ENCODE measurements around the gene INTS3. TPM values are rescaled to one million over a fixed set of nuclear protein-coding genes. Genes with fewer than 3 reads are reported as not detected.
A peak's percentile ranks its signal among the peaks of the same experiment; 100 is the strongest.

Gene INTS3
- total and polyA plus RNA-seq, 5 donors = 26.4 to 41.8 (median 33.2) TPM

GRCh38 chr1:153742411-153743142 lies 14.7 kb downstream of the INTS3 start:
- Histone ChIP-seq H3K4me3 (ENCODE audit: low read length) (no peak overlapping the region), H3K9me3 (ENCODE audit: control insufficient read depth, low read length) (no peaks in the 10 kb centered on the region), H3K27me3 (ENCODE audit: control insufficient read depth, insufficient read depth) (no peaks in the 10 kb centered on the region), H3K27ac (ENCODE audit: low read length) (no peak overlapping the region), H3K4me1 (ENCODE audit: control insufficient read depth, insufficient read depth, low read length) (no peaks in the 10 kb centered on the region)
- ATAC-seq (peak in 1 of 2 donors; percentile 30), DNase-seq (no peak)
- WGBS = 61% methylated on average over 5 of the region's 5 CpGs
- intact Hi-C loops (cut with DNase I) = loop anchor here in 2 of 4 donors (10.0 kb wide), 1 partner anchor 228 kb away; no protein-coding TSS in a partner anchor

GRCh38 chr1:153745417-153745816 lies 17.6 kb downstream of the INTS3 start:
- no peaks in the 10 kb centered on the region for H3K27me3 ChIP-seq (ENCODE audit: control insufficient read depth, insufficient read depth)
- H3K4me3 ChIP-seq (ENCODE audit: low read length) = no peak overlapping the region
- peaks cover 2% of the 10 kb centered on the region for H3K4me1 ChIP-seq (ENCODE audit: control insufficient read depth, insufficient read depth, low read length)
- WGBS = 94% methylated on average over 2 of the region's 2 CpGs
- intact Hi-C loops (cut with DNase I) = loop anchor here in 3 of 4 donors (5.0 to 10.0 kb wide), 3 partner anchors 63 to 231 kb away; partner anchors contain the start of gene NPR1 (in 1 of the 3)
- DNase-seq = no peak
- no peak overlapping the region for H3K27ac ChIP-seq (ENCODE audit: low read length)
- ATAC-seq = no peak
- H3K9me3 ChIP-seq (ENCODE audit: control insufficient read depth, low read length) = no peaks in the 10 kb centered on the region

GRCh38 chr1:153746174-153746573 lies 18.3 kb downstream of the INTS3 start:
- intact Hi-C loops (cut with DNase I) = loop anchor here in 3 of 4 donors (5.0 to 10.0 kb wide), 3 partner anchors 64 to 231 kb away; partner anchors contain the start of gene NPR1 (in 1 of the 3)
- DNase-seq (peak in 1 of 3 donors; percentile 38), ATAC-seq (no peak)
- WGBS = 91% methylated on average over 13 of the region's 13 CpGs
- Histone ChIP-seq H3K27ac (ENCODE audit: low read length) (no peak overlapping the region), H3K4me3 (ENCODE audit: low read length) (no peak overlapping the region), H3K9me3 (ENCODE audit: control insufficient read depth, low read length) (no peaks in the 10 kb centered on the region), H3K4me1 (ENCODE audit: control insufficient read depth, insufficient read depth, low read length) (peaks cover 5% of the 10 kb centered on the region), H3K27me3 (ENCODE audit: control insufficient read depth, insufficient read depth) (no peaks in the 10 kb centered on the region)

GRCh38 chr1:153748903-153749302 lies 21.1 kb downstream of the INTS3 start:
- intact Hi-C loops (cut with DNase I) = loop anchor here (2.0 to 10.0 kb wide), 4 partner anchors 67 to 234 kb away; partner anchors contain the start of gene NPR1 (in 2 of the 4)

GRCh38 chr1:153749408-153750005 lies 21.7 kb downstream of the INTS3 start:
- intact Hi-C loops (cut with DNase I) = loop anchor here (2.0 to 10.0 kb wide), 4 partner anchors 67 to 235 kb away; partner anchors contain the start of gene NPR1 (in 3 of the 4)
- H3K27me3 ChIP-seq (ENCODE audit: control insufficient read depth, insufficient read depth) = no peaks in the 10 kb centered on the region
- peaks cover 10% of the 10 kb centered on the region for H3K4me1 ChIP-seq (ENCODE audit: control insufficient read depth, insufficient read depth, low read length)
- ATAC-seq = peak; percentile 88 to 92
- peak; percentile 84 to 93 (median 93) for DNase-seq
- WGBS = 34% methylated on average over 6 of the region's 6 CpGs
- H3K4me3 ChIP-seq (ENCODE audit: low read length) = no peak overlapping the region
- no peaks in the 10 kb centered on the region for H3K9me3 ChIP-seq (ENCODE audit: control insufficient read depth, low read length)
- peak overlapping the region; percentile 65 for H3K27ac ChIP-seq (ENCODE audit: low read length)

More at GRCh38 chr1:153748903-153749302, 21.1 kb downstream of the INTS3 start:
- H3K27me3 ChIP-seq (ENCODE audit: control insufficient read depth, insufficient read depth) = no peaks in the 10 kb centered on the region
- no peaks in the 10 kb centered on the region for H3K9me3 ChIP-seq (ENCODE audit: control insufficient read depth, low read length)
- H3K4me1 ChIP-seq (ENCODE audit: control insufficient read depth, insufficient read depth, low read length) = peaks cover 10% of the 10 kb centered on the region
- H3K4me3 ChIP-seq (ENCODE audit: low read length) = no peak overlapping the region
- H3K27ac ChIP-seq (ENCODE audit: low read length) = peak overlapping the region; percentile 26
- no peak for DNase-seq
- ATAC-seq = no peak
- WGBS = 66% methylated on average over 2 of the region's 2 CpGs

- WGBS = 46% methylated on average over 6 of the region's 6 CpGs
- Histone ChIP-seq H3K4me1 (ENCODE audit: control insufficient read depth, insufficient read depth, low read length) (peaks cover 10% of the 10 kb centered on the region), H3K9me3 (ENCODE audit: control insufficient read depth, low read length) (no peaks in the 10 kb centered on the region), H3K4me3 (ENCODE audit: low read length) (no peak overlapping the region), H3K27me3 (ENCODE audit: control insufficient read depth, insufficient read depth) (no peaks in the 10 kb centered on the region), H3K27ac (ENCODE audit: low read length) (peak overlapping the region; percentile 82)
- intact Hi-C loops (cut with DNase I) = loop anchor here in 1 of 4 donors (5.0 kb wide), 1 partner anchor 73 kb away; the partner anchor contains the start of gene NPR1
- peak; percentile 49 to 52 for ATAC-seq
- DNase-seq = no peak
These were observed 22.5 kb downstream of the INTS3 start for GRCh38 chr1:153750026-153750995.

GRCh38 chr1:153752072-153752471 lies 24.2 kb downstream of the INTS3 start:
- no peak for DNase-seq
- intact Hi-C loops (cut with DNase I) = loop anchor here in 1 of 4 donors (5.0 kb wide), 1 partner anchor 75 kb away; the partner anchor contains the start of gene NPR1
- peak; percentile 43 to 59 for ATAC-seq
- no peak overlapping the region for H3K4me3 ChIP-seq (ENCODE audit: low read length)
- no peaks in the 10 kb centered on the region for H3K9me3 ChIP-seq (ENCODE audit: control insufficient read depth, low read length)
- no peaks in the 10 kb centered on the region for H3K27me3 ChIP-seq (ENCODE audit: control insufficient read depth, insufficient read depth)
- WGBS = 58% methylated on average over 2 of the region's 2 CpGs
- peaks cover 10% of the 10 kb centered on the region for H3K4me1 ChIP-seq (ENCODE audit: control insufficient read depth, insufficient read depth, low read length)
- peak overlapping the region; percentile 6 for H3K27ac ChIP-seq (ENCODE audit: low read length)

GRCh38 chr1:153752571-153753195 lies 24.8 kb downstream of the INTS3 start:
- H3K4me1 ChIP-seq (ENCODE audit: control insufficient read depth, insufficient read depth, low read length) = peaks cover 10% of the 10 kb centered on the region
- no peaks in the 10 kb centered on the region for H3K9me3 ChIP-seq (ENCODE audit: control insufficient read depth, low read length)
- WGBS = 57% methylated on average over 8 of the region's 8 CpGs
- intact Hi-C loops (cut with DNase I) = loop anchor here in 1 of 4 donors (5.0 kb wide), 1 partner anchor 75 kb away; the partner anchor contains the start of gene NPR1
- H3K27ac ChIP-seq (ENCODE audit: low read length) = peak overlapping the region; percentile 6
- no peaks in the 10 kb centered on the region for H3K27me3 ChIP-seq (ENCODE audit: control insufficient read depth, insufficient read depth)
- ATAC-seq (peak; percentile 49 to 81), DNase-seq (peak; percentile 32 to 72 (median 64))
- no peak overlapping the region for H3K4me3 ChIP-seq (ENCODE audit: low read length)

- Histone ChIP-seq H3K4me1 (ENCODE audit: control insufficient read depth, insufficient read depth, low read length) (peaks cover 8% of the 10 kb centered on the region), H3K27me3 (ENCODE audit: control insufficient read depth, insufficient read depth) (no peaks in the 10 kb centered on the region), H3K9me3 (ENCODE audit: control insufficient read depth, low read length) (no peaks in the 10 kb centered on the region), H3K4me3 (ENCODE audit: low read length) (no peak overlapping the region), H3K27ac (ENCODE audit: low read length) (no peak overlapping the region)
- WGBS = 95% methylated on average over 2 of the region's 2 CpGs
- DNase-seq = no peak
- no peak for ATAC-seq
- intact Hi-C loops (cut with DNase I) = loop anchor here in 1 of 4 donors (5.0 kb wide), 1 partner anchor 77 kb away; the partner anchor contains the start of gene NPR1
These were observed 26.4 kb downstream of the INTS3 start for GRCh38 chr1:153754266-153754665.

- H3K27ac ChIP-seq (ENCODE audit: low read length) = no peak overlapping the region
- H3K27me3 ChIP-seq (ENCODE audit: control insufficient read depth, insufficient read depth) = no peaks in the 10 kb centered on the region
- H3K4me3 ChIP-seq (ENCODE audit: low read length) = no peak overlapping the region
- intact Hi-C loops (cut with DNase I) = no loop called here
- H3K4me1 ChIP-seq (ENCODE audit: control insufficient read depth, insufficient read depth, low read length) = peaks cover 8% of the 10 kb centered on the region
- ATAC-seq (no peak), DNase-seq (no peak)
- 93% methylated on average over 4 of the region's 4 CpGs for WGBS
- no peaks in the 10 kb centered on the region for H3K9me3 ChIP-seq (ENCODE audit: control insufficient read depth, low read length)
These were observed 32.6 kb downstream of the INTS3 start for GRCh38 chr1:153760440-153760839.

Measured in right cardiac atrium (tissue), 5 donors.